H1 (cell line): ENCODE data around the gene TCFL5. TPM values are rescaled to one million over a fixed set of nuclear protein-coding genes. Genes with fewer than 3 reads are reported as not detected.

Experiments used
- CTCF ChIA-PET: fragments of 300-600 bp; sonication (Branson Sonifier 250); formaldehyde crosslinking; loops from one replicate; lab custom pipeline; 2021; ENCODE audit not compliant: partially characterized antibody; lab: Charles Lee
- POLR2A ChIA-PET: fragments of 300-600 bp; sonication (Branson Sonifier 250); formaldehyde crosslinking; loops from one replicate; lab custom pipeline; 2021; ENCODE audit warnings: inconsistent platforms; ENCODE audit not compliant: partially characterized antibody; lab: Charles Lee
- DNase-seq, 2 experiments: peaks; one replicate each; pipeline versions ENCODE4 v3.0.0 to v3.0.0-alpha.2; 2010 to 2022; ENCODE audit warnings: low spot score in 2 of 2, low read depth in 1 of 2, mixed read lengths in 1 of 2
- FAIRE-seq: peaks from 2 replicates; lab custom pipeline; 2011; peaks lifted over from hg19 to GRCh38; lab: Jason Lieb, UNC
- H2AFZ ChIP-seq: 2 replicates; pipeline ENCODE4 v1.8.1; 2012; ENCODE audit warnings: low read length, inconsistent platforms
- H2AK5ac ChIP-seq: 2 replicates; pipeline ENCODE4 v1.6.1; 2013; ENCODE audit warnings: low read depth, low read length
- H2BK120ac ChIP-seq: replicated peaks from 2 replicates; pipeline ENCODE3; 2013; ENCODE audit warnings: low read depth, low read length, inconsistent platforms
- H2BK12ac ChIP-seq: 2 replicates; pipeline ENCODE4 v1.6.1; 2013; ENCODE audit warnings: low read depth, low read length
- H2BK15ac ChIP-seq: 2 replicates; pipeline ENCODE4 v1.6.1; 2013; ENCODE audit warnings: low read length
- H2BK20ac ChIP-seq: 2 replicates; pipeline ENCODE4 v1.6.1; 2013; ENCODE audit warnings: low read length
- H2BK5ac ChIP-seq: 2 replicates; pipeline ENCODE4 v1.6.1; 2013; ENCODE audit warnings: low read depth, low read length
- H3K14ac ChIP-seq: 2 replicates; pipeline ENCODE4 v1.6.1; 2013; ENCODE audit warnings: inconsistent platforms; ENCODE audit not compliant: insufficient read length
- H3K18ac ChIP-seq: 2 replicates; pipeline ENCODE4 v1.6.1; 2013; ENCODE audit warnings: low read length; ENCODE audit errors: extremely low read depth
- H3K23ac ChIP-seq: 2 replicates; pipeline ENCODE4 v1.6.1; 2013; ENCODE audit warnings: inconsistent platforms; ENCODE audit not compliant: insufficient read length
- H3K23me2 ChIP-seq: 2 replicates; pipeline ENCODE4 v1.6.1; 2013; ENCODE audit warnings: low read depth, low read length
- H3K27ac ChIP-seq: 2 replicates; pipeline ENCODE4 v1.6.1; 2011; ENCODE audit warnings: low read depth, low read length, inconsistent platforms
- H3K27me3 ChIP-seq, 4 experiments: replicated peaks in 1 of 4; 1 replicate in 1 of 4; 2 replicates in 3 of 4; pipeline versions ENCODE4 v1.6.1 to v1.8.1; 2011 to 2013; ENCODE audit warnings: low read length in 3 of 4, mild to moderate bottlenecking in 3 of 4, inconsistent platforms in 2 of 4, mixed read lengths in 2 of 4, moderate library complexity in 1 of 4; ENCODE audit not compliant: control insufficient read depth in 3 of 4, insufficient read depth in 3 of 4; ENCODE audit errors: extremely low read depth in 1 of 4
- H3K36me3 ChIP-seq, 4 experiments: 2 replicates each; pipeline versions ENCODE4 v1.6.1 to v1.8.1; 2011 to 2013; ENCODE audit warnings: mild to moderate bottlenecking in 4 of 4, low read length in 3 of 4, moderate library complexity in 2 of 4, control low read depth in 1 of 4, inconsistent platforms in 1 of 4; ENCODE audit not compliant: insufficient read depth in 4 of 4, control insufficient read depth in 2 of 4
- H3K4ac ChIP-seq: replicated peaks from 2 replicates; pipeline ENCODE3; 2013; ENCODE audit warnings: low read length, low read depth, mixed read lengths, inconsistent platforms; ENCODE audit not compliant: insufficient read length
- H3K4me1 ChIP-seq, 4 experiments: replicated peaks in 1 of 4; 1 replicate in 1 of 4; 2 replicates in 3 of 4; pipeline versions ENCODE4 v1.6.1 to v1.8.1; 2011 to 2013; ENCODE audit warnings: low read length in 3 of 4, inconsistent platforms in 2 of 4, mixed read lengths in 1 of 4; ENCODE audit not compliant: insufficient read depth in 4 of 4, control insufficient read depth in 3 of 4
- H3K4me2 ChIP-seq, 2 experiments: 2 replicates each; pipeline versions ENCODE4 v1.6.1 to v1.8.1; 2011 to 2013; ENCODE audit warnings: low read depth in 2 of 2, low read length in 2 of 2, control low read depth in 1 of 2, inconsistent platforms in 1 of 2, mild to moderate bottlenecking in 1 of 2; ENCODE audit not compliant: insufficient read depth in 1 of 2
- H3K4me3 ChIP-seq, 4 experiments: fragments of 200-600, 300-600 bp in 1 of 4; sonication (generic), shearing (Covaris generic), sonication (Bioruptor Twin) in 1 of 4; 2 replicates each; pipeline versions ENCODE4 v1.5.1 to v1.8.1; 2011 to 2016; ENCODE audit warnings: low read length in 4 of 4, low read depth in 3 of 4, control low read depth in 2 of 4, inconsistent platforms in 2 of 4, mild to moderate bottlenecking in 2 of 4, mixed read lengths in 1 of 4, moderate library complexity in 1 of 4; ENCODE audit not compliant: insufficient read depth in 2 of 4; ENCODE audit errors: extremely low read depth in 1 of 4
- H3K56ac ChIP-seq: replicated peaks from 2 replicates; pipeline ENCODE3; 2013; ENCODE audit warnings: low read depth, mild to moderate bottlenecking, mixed read lengths, low read length, inconsistent platforms; ENCODE audit not compliant: insufficient read length
- H3K79me1 ChIP-seq: 2 replicates; pipeline ENCODE4 v1.6.1; 2013; ENCODE audit warnings: low read depth, low read length, control low read depth
- H3K79me2 ChIP-seq, 2 experiments: 2 replicates each; pipeline versions ENCODE4 v1.6.1 to v1.8.1; 2012 to 2013; ENCODE audit warnings: low read length in 2 of 2, mild to moderate bottlenecking in 2 of 2, inconsistent platforms in 1 of 2; ENCODE audit not compliant: insufficient read depth in 2 of 2, control insufficient read depth in 1 of 2
- H3K9ac ChIP-seq, 4 experiments: replicated peaks in 1 of 4; 1 replicate in 1 of 4; 2 replicates in 3 of 4; pipeline versions ENCODE4 v1.6.1 to v1.8.1; 2011 to 2013; ENCODE audit warnings: low read depth in 3 of 4, low read length in 3 of 4, control low read depth in 2 of 4, mild to moderate bottlenecking in 2 of 4, moderate library complexity in 2 of 4, inconsistent platforms in 1 of 4; ENCODE audit errors: extremely low read depth in 1 of 4
- H3K9me3 ChIP-seq, 2 experiments: 2 replicates each; pipeline versions ENCODE4 v1.6.1 to v1.8.1; 2012 to 2013; ENCODE audit warnings: mild to moderate bottlenecking in 2 of 2, moderate library complexity in 2 of 2, control low read depth in 1 of 2, inconsistent platforms in 1 of 2, low read depth in 1 of 2, low read length in 1 of 2, mixed read lengths in 1 of 2; ENCODE audit not compliant: insufficient read depth in 2 of 2
- H4K20me1 ChIP-seq, 2 experiments: replicated peaks in 1 of 2; 2 replicates each; pipeline versions ENCODE3 to v1.8.1; 2011 to 2013; ENCODE audit warnings: inconsistent platforms in 2 of 2, low read length in 2 of 2, mild to moderate bottlenecking in 1 of 2; ENCODE audit not compliant: insufficient read depth in 2 of 2, control insufficient read depth in 1 of 2
- H4K5ac ChIP-seq: 2 replicates; pipeline ENCODE4 v1.6.1; 2013; ENCODE audit warnings: low read length, low read depth, mixed read lengths, inconsistent platforms; ENCODE audit not compliant: insufficient read length
- H4K8ac ChIP-seq: 2 replicates; pipeline ENCODE4 v1.8.0; 2013; ENCODE audit warnings: mild to moderate bottlenecking, moderate library complexity, low read length, inconsistent platforms; ENCODE audit not compliant: insufficient read depth; ENCODE audit errors: extremely low read depth
- H4K91ac ChIP-seq: replicated peaks from 2 replicates; pipeline ENCODE3; 2013; ENCODE audit warnings: low read length, mixed read lengths, inconsistent platforms; ENCODE audit not compliant: insufficient read length
- WGBS, 2 experiments: shearing (Covaris generic) in 1 of 2; methylation state at CpG; one replicate each; pipeline versions ENCODE4 v1.1.6 to v1.1.7; 2013 to 2015; ENCODE audit warnings: low lambda C conversion rate in 2 of 2, mixed read lengths in 2 of 2, inconsistent platforms in 1 of 2, low coverage in 1 of 2, missing lambda C conversion rate in 1 of 2; ENCODE audit not compliant: insufficient replicate concordance in 2 of 2, insufficient coverage in 1 of 2, insufficient read length in 1 of 2; ENCODE audit errors: extremely low coverage in 1 of 2, missing lambda C conversion rate in 1 of 2; 5-methylcytosine and 5-hydroxymethylcytosine counted together
- polyA plus RNA-seq, 7 experiments: library from polyadenylated mRNA; depleted of rRNA in 3 of 7; stranded (reverse) in 5 of 7; unstranded in 2 of 7; fragments of >200 nt in 5 of 7; fragments of 200-250 nt in 2 of 7; gene quantifications; 1 replicate in 5 of 7; 2 replicates in 1 of 7; 4 replicates in 1 of 7; pipeline versions ENCODE4 v1.2.1 to v1.2.3, GENCODE V29; 2011 to 2013; ENCODE audit warnings: missing spikeins in 2 of 7, mixed read lengths in 2 of 7
- total RNA-seq: library from RNA; stranded (reverse); fragmentation: NEBNext Ultra II Directional; extraction: Animal tissue kit (Norgen Biotek cat#: 25700); gene quantifications from 2 replicates; pipeline ENCODE4 v1.2.1, GENCODE V29; 2021

TCFL5 gene
- total and polyA plus RNA-seq, 2 of the 8 experiments (the other 6 are each of a cell fraction or from before 2014, with no cell fraction given), result 6.2 to 15.0 TPM

DNA sequence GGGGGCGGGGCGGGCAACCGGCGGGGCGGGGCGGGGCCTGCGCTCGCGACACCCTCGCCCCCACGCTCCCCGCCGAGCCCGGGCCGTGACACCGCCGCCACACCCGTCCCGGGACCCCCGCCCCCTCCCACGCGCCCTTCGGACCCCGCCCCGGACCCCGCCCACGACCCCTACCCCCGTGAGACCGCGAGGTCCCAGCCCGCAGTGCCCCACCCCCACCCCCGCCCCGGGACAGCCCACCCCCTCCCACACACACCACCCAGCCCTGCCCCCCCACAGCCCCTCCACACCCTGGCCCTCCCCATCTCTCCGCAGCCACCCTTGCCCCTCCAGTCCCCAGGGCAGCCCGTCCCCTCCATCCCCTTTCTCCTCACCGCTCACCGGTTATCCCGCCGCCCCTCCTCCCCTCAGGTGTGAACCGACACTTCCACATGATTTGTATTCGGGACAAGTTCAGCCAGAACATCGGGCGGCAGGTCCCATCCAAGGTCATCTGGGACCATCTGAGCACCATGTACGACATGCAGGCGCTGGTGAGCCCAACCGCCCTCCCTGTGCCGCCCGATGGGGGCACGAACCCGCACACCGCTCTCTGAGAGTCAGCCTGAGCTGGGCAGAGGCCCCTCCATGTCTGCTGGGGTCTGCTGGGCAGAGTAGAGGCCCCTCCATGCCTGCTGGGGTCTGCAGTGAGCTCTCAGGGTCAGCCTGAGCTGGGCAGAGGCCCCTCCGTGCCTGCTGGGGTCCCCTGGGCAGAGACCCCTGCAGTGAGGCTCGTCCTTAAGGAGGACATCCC is 64.7 kb downstream of the TCFL5 start:
- Histone ChIP-seq H2BK15ac (no peak overlapping the region), H3K4me3 (peak overlapping the region; percentile 40 to 79 (median 54)), H2BK5ac (peak overlapping the region; percentile 81; the same call in 1 of the 2 replicates), H3K18ac (no peak overlapping the region), H3K4ac (no peak overlapping the region), H3K23ac (no peak overlapping the region), H3K27ac (no peak overlapping the region; the same call in 1 of the 2 replicates), H2BK120ac (no peak overlapping the region), H4K8ac (no peak overlapping the region; the same call in 1 of the 2 replicates), H3K9me3 (no peaks in the 10 kb centered on the region), H3K36me3 (peaks cover 2 to 26% (median 9%) of the 10 kb centered on the region in 4 experiments; a peak in 4 of 8 replicates), H3K56ac (no peak overlapping the region), H3K79me2 (no peaks in the 10 kb centered on the region), H2BK12ac (no peak overlapping the region), H3K4me1 (peaks cover 0 to 11% (median 5%) of the 10 kb centered on the region in 4 experiments; a peak in 4 of 7 replicates), H3K9ac (peak overlapping the region in 2 of 4 experiments; percentile 35 to 54; a peak in 2 of 7 replicates), H3K27me3 (peaks cover 0 to 18% (median 11%) of the 10 kb centered on the region in 4 experiments; a peak in 5 of 7 replicates), H3K14ac (no peak overlapping the region), H3K4me2 (peak overlapping the region; percentile 51 to 84), H4K91ac (no peak overlapping the region), H3K23me2 (peaks cover 7% of the 10 kb centered on the region; the same call in 1 of the 2 replicates), H4K5ac (peak overlapping the region; percentile 75), H2AFZ (no peak overlapping the region), H2BK20ac (no peak overlapping the region), H3K79me1 (no peaks in the 10 kb centered on the region), H2AK5ac (no peak overlapping the region), H4K20me1 (peaks cover 0 to 15% of the 10 kb centered on the region in 2 experiments)
- WGBS, 2 experiments, result 58% methylated on average over 17 of the region's 53 CpGs; no CpG with 5 or more reads in 1 of the 2 experiments
- CTCF ChIA-PET, result interaction anchor here (0.6 to 6.2 kb wide), 6 partner anchors 10 to 1195 kb away, joined by 3 to 37 read pairs (median 4); partner anchors contain the start of gene NTSR1
- FAIRE-seq (no peak), DNase-seq (no peak)
- POLR2A ChIA-PET, result interaction anchor here (1.0 to 1.5 kb wide), 4 partner anchors 11 to 19 kb away, joined by 3 to 6 read pairs (median 3); no protein-coding TSS in a partner anchor
